HAP-1 (cell line): ENCODE data around the gene MAT2B.

Experiments used
- DNase-seq, 2 experiments: peaks; one replicate each; pipeline ENCODE4 v3.0.0-alpha.2; 2016 to 2020; ENCODE audit warnings: low spot score in 2 of 2
- H3K27me3 ChIP-seq: fragments of 250-450 bp; sonication (Bioruptor Pico); 2 replicates; pipeline ENCODE4 v1.5.1; 2020; ENCODE audit warnings: low read depth, mild to moderate bottlenecking, moderate library complexity
- H3K36me3 ChIP-seq: fragments of 250-450 bp; sonication (Bioruptor Pico); replicated peaks from 2 replicates; pipeline ENCODE4 v1.5.1; 2020; ENCODE audit warnings: mild to moderate bottlenecking
- H3K4me1 ChIP-seq: fragments of 250-450 bp; sonication (Bioruptor Pico); 2 replicates; pipeline ENCODE4 v1.5.1; 2020; ENCODE audit warnings: mild to moderate bottlenecking
- H3K4me3 ChIP-seq: fragments of 250-450 bp; sonication (Bioruptor Pico); 2 replicates; pipeline ENCODE4 v1.5.1; 2020; ENCODE audit warnings: mild to moderate bottlenecking, moderate library complexity
- H3K9me3 ChIP-seq: fragments of 250-450 bp; sonication (Bioruptor Pico); 2 replicates; pipeline ENCODE4 v1.5.1; 2020; ENCODE audit warnings: mild to moderate bottlenecking, moderate library complexity
- in situ Hi-C: fragments of 300-500 bp; cut with MboI; formaldehyde crosslinking; loops from 3 replicates; pipeline ENCODE4 v1.14.3; 2020; ENCODE audit warnings: low sequenced_read_pairs, inconsistent platforms, mixed read lengths

Gene MAT2B

GRCh38 chr5:163544836-163545235 is 39.4 kb downstream of the MAT2B start:
- Histone ChIP-seq H3K4me3 (no peak overlapping the region), H3K9me3 (no peaks in the 10 kb centered on the region), H3K4me1 (no peaks in the 10 kb centered on the region), H3K27me3 (peaks cover 59% of the 10 kb centered on the region), H3K36me3 (no peaks in the 10 kb centered on the region)
- in situ Hi-C loops: no loop called here
- DNase-seq: no peak

DNA sequence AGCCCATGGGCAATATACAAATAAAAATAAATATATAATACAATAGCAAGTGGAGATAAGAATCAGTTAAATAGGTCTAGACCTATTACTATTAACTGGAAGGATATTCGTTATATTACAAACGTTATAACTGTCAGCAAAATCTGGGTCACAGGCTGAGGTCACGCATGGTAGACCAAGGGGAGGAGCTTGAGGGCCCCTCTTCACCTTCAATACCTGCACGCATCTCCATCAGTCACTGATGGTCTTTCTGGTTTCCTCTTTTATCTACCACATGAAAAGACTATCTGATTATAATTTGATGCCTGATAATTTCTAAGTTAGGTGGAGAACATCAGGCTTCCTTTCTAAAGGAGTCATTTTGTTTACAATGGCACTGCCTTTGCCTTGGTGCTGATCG is 43.2 kb downstream of the MAT2B start:
- in situ Hi-C loops: no loop called here
- Histone ChIP-seq H3K9me3 (no peaks in the 10 kb centered on the region), H3K4me1 (no peaks in the 10 kb centered on the region), H3K4me3 (no peak overlapping the region), H3K36me3 (no peaks in the 10 kb centered on the region), H3K27me3 (peaks cover 42% of the 10 kb centered on the region)
- DNase-seq: no peak

DNA sequence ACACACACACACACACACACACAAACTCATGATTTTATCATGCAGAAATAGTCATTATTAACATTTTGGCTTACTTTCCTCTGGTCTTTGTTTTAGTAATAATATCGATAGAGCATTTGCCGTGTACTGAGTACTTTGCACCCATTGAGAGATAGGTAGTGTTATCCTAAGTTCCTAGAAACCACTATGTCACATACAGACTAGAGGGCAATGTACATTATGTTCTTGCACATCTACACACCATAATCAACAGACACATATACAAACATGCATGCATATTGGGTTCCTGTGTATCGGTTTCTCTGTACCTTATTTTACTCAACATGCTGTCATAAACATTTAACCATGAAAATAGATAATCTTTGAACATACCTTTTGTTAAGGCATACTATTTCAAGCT is 45.7 kb downstream of the MAT2B start:
- Histone ChIP-seq H3K4me3 (no peak overlapping the region), H3K36me3 (no peaks in the 10 kb centered on the region), H3K27me3 (peaks cover 22% of the 10 kb centered on the region), H3K9me3 (no peaks in the 10 kb centered on the region), H3K4me1 (no peaks in the 10 kb centered on the region)
- no peak for DNase-seq
- in situ Hi-C loops: loop anchor here (25.0 kb wide), 1 partner anchor 936 kb away; no protein-coding TSS in a partner anchor

DNA sequence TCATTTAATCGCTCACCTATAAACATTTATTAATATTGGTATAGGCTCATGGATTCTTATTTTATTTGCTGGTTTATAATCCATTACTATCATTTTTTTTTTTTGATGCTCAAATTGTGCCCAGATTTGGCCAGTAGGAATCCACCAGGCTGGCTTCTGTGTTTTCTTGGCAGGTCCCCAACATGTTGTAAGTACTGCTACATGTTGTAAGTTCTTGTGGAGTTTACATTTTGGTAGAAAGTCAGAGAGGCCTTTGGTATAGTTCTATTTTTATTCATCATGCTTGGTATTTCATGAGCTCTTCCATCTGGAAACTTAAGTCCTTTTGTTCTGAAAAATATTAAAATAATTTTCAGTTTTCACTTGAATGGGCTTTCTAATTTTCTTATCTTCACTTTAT is 47.1 kb downstream of the MAT2B start:
- Histone ChIP-seq H3K36me3 (no peaks in the 10 kb centered on the region), H3K27me3 (peaks cover 24% of the 10 kb centered on the region), H3K4me3 (no peak overlapping the region), H3K4me1 (no peaks in the 10 kb centered on the region), H3K9me3 (no peaks in the 10 kb centered on the region)
- no peak for DNase-seq
- in situ Hi-C loops: loop anchor here (25.0 kb wide), 1 partner anchor 935 kb away; no protein-coding TSS in a partner anchor

- no peaks in the 10 kb centered on the region for H3K4me1 ChIP-seq
- DNase-seq: no peak
- H3K36me3 ChIP-seq: no peaks in the 10 kb centered on the region
- peaks cover 47% of the 10 kb centered on the region for H3K27me3 ChIP-seq
- H3K4me3 ChIP-seq: no peak overlapping the region
- no peaks in the 10 kb centered on the region for H3K9me3 ChIP-seq
- in situ Hi-C loops: loop anchor here (25.0 kb wide), 1 partner anchor 926 kb away; no protein-coding TSS in a partner anchor
These were observed 55.9 kb downstream of the MAT2B start for GRCh38 chr5:163561339-163561738.

- Histone ChIP-seq H3K4me1 (peaks cover under 1% of the 10 kb centered on the region; the same call in 1 of the 2 replicates), H3K27me3 (peaks cover 52% of the 10 kb centered on the region), H3K36me3 (no peaks in the 10 kb centered on the region), H3K4me3 (no peak overlapping the region), H3K9me3 (no peaks in the 10 kb centered on the region)
- no peak for DNase-seq
- in situ Hi-C loops: loop anchor here (25.0 kb wide), 1 partner anchor 925 kb away; no protein-coding TSS in a partner anchor
These were observed 56.7 kb downstream of the MAT2B start for GRCh38 chr5:163562071-163562470.

- Histone ChIP-seq H3K27me3 (peaks cover 62% of the 10 kb centered on the region), H3K36me3 (no peaks in the 10 kb centered on the region), H3K4me1 (peaks cover 6% of the 10 kb centered on the region), H3K9me3 (no peaks in the 10 kb centered on the region), H3K4me3 (no peak overlapping the region)
- in situ Hi-C loops: loop anchor here (25.0 kb wide), 1 partner anchor 924 kb away; no protein-coding TSS in a partner anchor
- DNase-seq: no peak
These were observed 57.7 kb downstream of the MAT2B start for GRCh38 chr5:163563112-163563511.

- H3K4me3 ChIP-seq: no peak overlapping the region
- H3K9me3 ChIP-seq: no peaks in the 10 kb centered on the region
- in situ Hi-C loops: loop anchor here (25.0 kb wide), 1 partner anchor 923 kb away; no protein-coding TSS in a partner anchor
- H3K36me3 ChIP-seq: no peaks in the 10 kb centered on the region
- no peak for DNase-seq
- peaks cover 69% of the 10 kb centered on the region for H3K27me3 ChIP-seq
- H3K4me1 ChIP-seq: peaks cover 6% of the 10 kb centered on the region
These were observed 58.5 kb downstream of the MAT2B start for GRCh38 chr5:163563880-163564279.

DNA sequence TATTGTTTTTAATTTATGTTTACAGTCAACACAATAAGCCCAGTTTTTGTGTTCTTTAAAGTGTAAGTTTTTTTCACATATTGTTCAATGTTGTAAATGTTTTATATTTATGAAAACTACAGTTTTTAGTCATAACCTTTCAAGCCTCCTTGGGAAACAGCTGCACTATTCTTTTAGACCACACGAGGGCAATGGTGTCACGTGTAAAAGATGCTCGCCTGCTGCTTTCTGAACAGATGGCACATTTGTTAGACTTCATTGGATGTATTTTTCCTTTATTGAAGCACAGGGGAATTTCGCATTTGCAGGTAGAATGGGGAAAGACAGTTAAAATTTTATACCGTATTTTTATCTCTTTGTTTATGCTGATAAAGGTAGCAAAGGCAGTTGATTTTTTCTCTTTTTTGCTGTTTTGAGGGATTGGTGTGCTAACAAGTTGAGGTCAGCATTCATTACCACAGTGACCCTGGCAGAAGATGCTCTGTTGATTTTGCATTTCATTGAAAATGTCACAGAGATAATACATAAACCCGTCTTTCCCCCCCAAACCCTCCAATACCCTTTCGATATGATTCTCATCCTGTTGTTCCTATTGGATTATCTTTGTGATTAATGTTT is 59.0 kb downstream of the MAT2B start:
- no peaks in the 10 kb centered on the region for H3K9me3 ChIP-seq
- in situ Hi-C loops: loop anchor here (25.0 kb wide), 1 partner anchor 923 kb away; no protein-coding TSS in a partner anchor
- peak; percentile 54 to 74 for DNase-seq
- peaks cover 72% of the 10 kb centered on the region for H3K27me3 ChIP-seq
- H3K36me3 ChIP-seq: no peaks in the 10 kb centered on the region
- H3K4me3 ChIP-seq: no peak overlapping the region
- peaks cover 6% of the 10 kb centered on the region for H3K4me1 ChIP-seq

GRCh38 chr5:163565492-163565891 is 60.1 kb downstream of the MAT2B start:
- no peak overlapping the region for H3K4me3 ChIP-seq
- no peaks in the 10 kb centered on the region for H3K9me3 ChIP-seq
- peaks cover 6% of the 10 kb centered on the region for H3K4me1 ChIP-seq
- H3K27me3 ChIP-seq: peaks cover 73% of the 10 kb centered on the region
- in situ Hi-C loops: loop anchor here (25.0 kb wide), 1 partner anchor 922 kb away; no protein-coding TSS in a partner anchor
- no peaks in the 10 kb centered on the region for H3K36me3 ChIP-seq
- peak in 1 of 2 experiments; percentile 14 for DNase-seq

- H3K4me3 ChIP-seq: no peak overlapping the region
- peak in 1 of 2 experiments; percentile 36 for DNase-seq
These were observed 60.7 kb downstream of the MAT2B start for GRCh38 chr5:163565931-163566608.

DNA sequence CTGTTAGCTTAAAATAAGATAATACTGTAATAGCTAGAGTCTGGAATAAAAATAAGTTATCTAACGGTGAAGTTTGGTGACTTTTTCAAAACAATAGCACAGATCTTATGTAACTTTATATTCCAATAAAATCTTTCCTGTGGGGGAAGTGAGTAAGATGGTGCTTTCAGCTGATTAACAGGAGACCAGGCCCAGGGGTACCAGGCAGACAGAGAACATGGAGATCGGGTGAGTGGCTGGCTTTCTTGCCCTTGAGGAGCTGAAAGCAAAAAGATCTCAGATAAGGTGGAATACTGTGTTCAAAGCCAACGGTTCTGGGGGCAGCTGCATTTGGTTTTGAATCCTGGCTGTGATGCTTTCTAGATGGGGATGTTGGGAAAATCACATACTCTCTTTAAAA is 61.3 kb downstream of the MAT2B start:
- no peak for DNase-seq
- H3K27me3 ChIP-seq: peaks cover 64% of the 10 kb centered on the region
- in situ Hi-C loops: loop anchor here (25.0 kb wide), 1 partner anchor 921 kb away; no protein-coding TSS in a partner anchor
- H3K36me3 ChIP-seq: no peaks in the 10 kb centered on the region
- no peak overlapping the region for H3K4me3 ChIP-seq
- no peaks in the 10 kb centered on the region for H3K9me3 ChIP-seq
- H3K4me1 ChIP-seq: peaks cover 6% of the 10 kb centered on the region

More at GRCh38 chr5:163565931-163566608, 60.7 kb downstream of the MAT2B start:
- peaks cover 70% of the 10 kb centered on the region for H3K27me3 ChIP-seq
- in situ Hi-C loops: loop anchor here (25.0 kb wide), 1 partner anchor 921 kb away; no protein-coding TSS in a partner anchor
- no peaks in the 10 kb centered on the region for H3K9me3 ChIP-seq
- H3K4me1 ChIP-seq: peaks cover 6% of the 10 kb centered on the region
- H3K36me3 ChIP-seq: no peaks in the 10 kb centered on the region

DNA sequence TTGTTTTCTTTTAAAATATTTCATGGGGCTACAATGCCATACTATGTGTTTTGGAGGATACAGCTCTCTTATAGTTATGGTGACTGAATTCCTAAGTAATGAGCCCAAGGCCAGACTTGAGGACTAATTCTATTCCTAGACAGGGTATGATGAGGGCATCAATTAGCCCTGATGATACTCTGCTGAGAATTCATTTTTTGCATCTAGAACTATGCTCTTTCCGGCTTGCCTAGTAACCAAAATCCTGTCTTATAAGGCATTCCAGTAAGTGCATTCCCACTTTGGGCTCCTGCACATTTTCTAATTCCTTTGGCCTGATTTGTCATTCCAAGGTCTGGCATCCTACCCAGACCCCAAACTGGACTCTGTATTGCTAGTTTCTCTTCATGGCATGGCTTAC is 62.4 kb downstream of the MAT2B start:
- DNase-seq: no peak
- H3K4me3 ChIP-seq: no peak overlapping the region
- H3K4me1 ChIP-seq: peaks cover 6% of the 10 kb centered on the region
- peaks cover 61% of the 10 kb centered on the region for H3K27me3 ChIP-seq
- no peaks in the 10 kb centered on the region for H3K36me3 ChIP-seq
- in situ Hi-C loops: loop anchor here (25.0 kb wide), 1 partner anchor 919 kb away; no protein-coding TSS in a partner anchor
- no peaks in the 10 kb centered on the region for H3K9me3 ChIP-seq
